Upper lobe of right lung (tissue), 1 donor: ENCODE results near the gene PCNX2. TPM values are rescaled to one million over a fixed set of nuclear protein-coding genes. Genes with fewer than 3 reads are reported as not detected.

Source experiments
- ATAC-seq: fragments of 200-7000 bp; cut with Tn5 transposase; one replicate; pipeline ENCODE4 v1.9.1; 2020; ENCODE audit warnings: mild to moderate bottlenecking, moderate library complexity
- DNase-seq: peaks from one replicate; pipeline ENCODE4 v3.0.0-alpha.2; 2020
- H3K27ac ChIP-seq: fragments of 200-600 bp; one replicate; pipeline ENCODE4 v1.8.0; 2022
- H3K27me3 ChIP-seq: fragments of 200-600 bp; one replicate; pipeline ENCODE4 v1.8.0; 2022; ENCODE audit warnings: mild to moderate bottlenecking
- H3K36me3 ChIP-seq: fragments of 200-600 bp; one replicate; pipeline ENCODE4 v1.8.0; 2022
- H3K4me1 ChIP-seq: fragments of 200-600 bp; one replicate; pipeline ENCODE4 v1.8.0; 2022
- H3K4me3 ChIP-seq: fragments of 200-600 bp; one replicate; pipeline ENCODE4 v1.8.0; 2022; ENCODE audit warnings: mild to moderate bottlenecking
- H3K9me3 ChIP-seq: fragments of 200-600 bp; one replicate; pipeline ENCODE4 v1.8.0; 2022
- CTCF ChIP-seq: fragments of 200-600 bp; IDR thresholded peaks from one replicate; pipeline ENCODE4 v1.8.0; 2022; ENCODE audit warnings: antibody characterized with exemption
- intact Hi-C: fragments of 100-400 bp; cut with DNase I; formaldehyde crosslinking; loops from one replicate; pipeline ENCODE4 v1.11.0; 2022
- total RNA-seq: library from RNA; stranded (reverse); fragmentation: NEBNext Ultra II Directional; extraction: Animal tissue kit (Norgen Biotek cat#: 25700); gene quantifications from one replicate; pipeline ENCODE4 v1.2.1, GENCODE V29; 2021
- donor health status: DM: no; HTN: yes; CAD: no; lungs with severe emphysema.

The PCNX2 gene
- total RNA-seq, 1 donor from 2014 or later = 6.8 TPM

- no peak overlapping the region for H3K27ac ChIP-seq
- intact Hi-C loops = no loop called here
- no peaks in the 10 kb centered on the region for H3K36me3 ChIP-seq
- H3K9me3 ChIP-seq = no peaks in the 10 kb centered on the region
- H3K4me3 ChIP-seq = no peak overlapping the region
- no peak for TF ChIP-seq CTCF
- H3K27me3 ChIP-seq = peaks cover 6% of the 10 kb centered on the region
- DNase-seq (no peak), ATAC-seq (no peak)
- H3K4me1 ChIP-seq = peaks cover 6% of the 10 kb centered on the region
Measured at GRCh38 chr1:233326319-233326718, 30.8 kb upstream of the PCNX2 start.

- DNase-seq (no peak), ATAC-seq (no peak)
- Histone ChIP-seq H3K9me3 (no peaks in the 10 kb centered on the region), H3K4me3 (no peak overlapping the region), H3K36me3 (no peaks in the 10 kb centered on the region), H3K27ac (no peak overlapping the region), H3K4me1 (peaks cover under 1% of the 10 kb centered on the region), H3K27me3 (no peaks in the 10 kb centered on the region)
- no peak for TF ChIP-seq CTCF
- intact Hi-C loops = no loop called here
Measured at GRCh38 chr1:233323718-233324117, 28.2 kb upstream of the PCNX2 start.

- Histone ChIP-seq H3K4me3 (no peak overlapping the region), H3K36me3 (no peaks in the 10 kb centered on the region), H3K4me1 (no peaks in the 10 kb centered on the region), H3K27me3 (no peaks in the 10 kb centered on the region), H3K27ac (no peak overlapping the region), H3K9me3 (no peaks in the 10 kb centered on the region)
- TF ChIP-seq CTCF = no peak
- DNase-seq (no peak), ATAC-seq (no peak)
- intact Hi-C loops = no loop called here
Measured at GRCh38 chr1:233320023-233320422, 24.5 kb upstream of the PCNX2 start.

GRCh38 chr1:233319272-233319671, 23.7 kb upstream of the PCNX2 start:
- Histone ChIP-seq H3K9me3 (no peaks in the 10 kb centered on the region), H3K36me3 (no peaks in the 10 kb centered on the region), H3K27ac (no peak overlapping the region), H3K4me3 (no peak overlapping the region), H3K4me1 (no peaks in the 10 kb centered on the region), H3K27me3 (no peaks in the 10 kb centered on the region)
- intact Hi-C loops = no loop called here
- DNase-seq (no peak), ATAC-seq (no peak)
- TF ChIP-seq CTCF = no peak

- H3K27ac ChIP-seq = no peak overlapping the region
- DNase-seq (no peak), ATAC-seq (no peak)
- no peaks in the 10 kb centered on the region for H3K4me1 ChIP-seq
- intact Hi-C loops = no loop called here
- no peaks in the 10 kb centered on the region for H3K27me3 ChIP-seq
- no peak for TF ChIP-seq CTCF
- H3K9me3 ChIP-seq = no peaks in the 10 kb centered on the region
- H3K36me3 ChIP-seq = no peaks in the 10 kb centered on the region
- no peak overlapping the region for H3K4me3 ChIP-seq
Measured at GRCh38 chr1:233316473-233316872, 20.9 kb upstream of the PCNX2 start.

- no peak for TF ChIP-seq CTCF
- Histone ChIP-seq H3K36me3 (no peaks in the 10 kb centered on the region), H3K27me3 (no peaks in the 10 kb centered on the region), H3K4me3 (no peak overlapping the region), H3K4me1 (no peaks in the 10 kb centered on the region), H3K9me3 (no peaks in the 10 kb centered on the region), H3K27ac (no peak overlapping the region)
- ATAC-seq (no peak), DNase-seq (no peak)
- intact Hi-C loops = no loop called here
Measured at GRCh38 chr1:233315718-233316301, 20.3 kb upstream of the PCNX2 start.
